ENCODE measurements around the gene NLRP6.
"Not testable (repeated sequence)": the region's sequence is repeated elsewhere in the genome, so short reads cannot be mapped to it uniquely, and the experiment has no call there.

NLRP6 gene

DNA sequence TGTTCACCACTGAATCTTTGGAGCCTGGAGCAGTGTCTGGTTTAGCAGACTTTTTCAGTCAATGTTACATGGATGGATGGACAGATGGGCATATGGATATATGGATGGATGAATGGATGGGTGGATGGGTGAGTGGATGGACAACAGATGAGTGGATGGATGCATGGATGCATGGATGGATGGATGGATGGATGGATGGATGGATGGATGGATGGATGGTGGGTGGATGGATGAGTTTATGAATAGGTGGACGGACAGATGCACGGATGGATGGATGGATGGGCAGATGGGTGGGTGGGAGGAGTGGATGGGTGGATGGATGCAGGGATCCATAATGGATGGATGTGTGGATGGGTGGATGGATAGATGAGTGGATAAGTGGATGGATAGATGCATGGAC lies 22.4 kb upstream of the NLRP6 start:
- DNase-seq (ENCODE audit: low read depth in 2 of 2) = no peak

DNA sequence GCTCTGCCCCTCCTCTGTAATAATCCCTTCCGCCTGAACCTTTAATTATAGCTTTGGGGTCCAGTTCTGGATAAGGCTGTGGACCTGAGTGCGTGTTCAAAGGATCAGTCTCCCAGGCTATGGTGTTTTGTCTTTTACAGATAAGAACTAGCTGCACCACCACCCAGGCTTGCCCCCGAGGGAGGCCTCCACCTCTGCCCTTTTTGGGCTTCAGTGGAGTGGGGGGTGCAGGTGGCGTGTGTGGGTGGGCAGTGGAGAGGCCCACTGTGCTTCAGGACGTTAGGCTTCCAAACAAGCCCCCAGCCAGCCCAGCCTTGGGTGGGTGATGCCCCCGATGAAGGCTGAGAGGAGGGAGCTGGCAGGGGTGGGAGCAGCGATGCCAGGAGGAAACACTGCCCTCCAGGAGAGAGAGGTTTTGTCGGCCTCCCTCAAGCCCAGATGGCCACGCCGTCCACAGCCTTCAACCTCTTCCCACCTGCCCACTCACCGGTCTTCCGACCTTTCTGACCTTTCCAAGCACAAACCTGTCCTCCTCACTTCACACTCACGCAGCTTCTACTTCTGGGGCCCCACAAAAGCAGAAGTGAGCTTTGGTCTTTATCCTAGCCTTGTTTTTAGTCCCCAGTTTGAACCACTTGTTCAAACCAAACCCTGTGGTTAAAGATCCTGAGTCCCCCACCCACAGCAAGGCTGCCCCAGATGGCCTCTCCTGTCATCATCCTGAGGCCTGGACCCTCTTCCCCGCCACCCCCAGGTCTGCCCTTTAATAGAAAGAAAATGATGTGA lies 21.1 kb upstream of the NLRP6 start:
- no peak for DNase-seq (ENCODE audit: low read depth in 2 of 2)

GRCh38 chr11:257766-258493 lies 20.3 kb upstream of the NLRP6 start:
- no peak for DNase-seq (ENCODE audit: low read depth in 2 of 2)

DNA sequence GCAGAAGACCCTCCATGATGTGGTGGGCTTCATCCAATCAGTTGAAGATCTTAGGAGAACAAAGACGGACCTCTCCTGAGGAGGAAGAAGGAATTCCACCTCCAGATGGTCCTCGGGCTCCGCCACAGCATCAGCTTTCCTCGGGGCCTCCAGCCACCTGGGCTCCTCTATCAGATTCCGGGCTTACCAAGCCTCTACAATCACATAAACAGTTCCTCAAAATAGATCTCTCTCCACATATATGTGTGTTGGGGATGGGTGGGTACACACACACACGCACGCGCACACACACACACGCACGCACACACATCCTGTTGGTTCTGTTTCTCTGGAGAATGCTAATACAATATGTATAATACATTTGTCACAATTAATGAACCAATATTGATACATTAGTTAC lies 18.8 kb upstream of the NLRP6 start:
- no peak for DNase-seq (ENCODE audit: low read depth in 2 of 2)

DNA sequence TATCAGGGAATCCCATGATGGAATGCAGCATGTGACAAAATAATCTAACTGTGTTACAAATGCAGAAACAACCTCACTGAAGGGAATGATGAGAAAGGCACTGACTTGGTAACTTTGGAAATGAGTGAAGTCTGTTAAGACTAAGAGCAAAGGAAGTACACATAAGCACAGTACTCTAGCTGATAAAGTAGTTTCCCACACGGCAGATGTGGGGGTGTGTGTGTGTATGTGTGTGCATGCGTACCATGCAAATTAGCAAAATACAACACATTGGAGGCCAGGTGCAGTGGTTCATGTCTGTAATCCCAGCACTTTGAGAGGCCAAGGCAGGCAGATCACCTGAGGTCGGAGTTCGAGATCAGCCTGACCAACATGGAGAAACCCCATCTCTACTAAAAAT lies 16.6 kb upstream of the NLRP6 start:
- DNase-seq (ENCODE audit: low read depth in 2 of 2) = no peak

DNA sequence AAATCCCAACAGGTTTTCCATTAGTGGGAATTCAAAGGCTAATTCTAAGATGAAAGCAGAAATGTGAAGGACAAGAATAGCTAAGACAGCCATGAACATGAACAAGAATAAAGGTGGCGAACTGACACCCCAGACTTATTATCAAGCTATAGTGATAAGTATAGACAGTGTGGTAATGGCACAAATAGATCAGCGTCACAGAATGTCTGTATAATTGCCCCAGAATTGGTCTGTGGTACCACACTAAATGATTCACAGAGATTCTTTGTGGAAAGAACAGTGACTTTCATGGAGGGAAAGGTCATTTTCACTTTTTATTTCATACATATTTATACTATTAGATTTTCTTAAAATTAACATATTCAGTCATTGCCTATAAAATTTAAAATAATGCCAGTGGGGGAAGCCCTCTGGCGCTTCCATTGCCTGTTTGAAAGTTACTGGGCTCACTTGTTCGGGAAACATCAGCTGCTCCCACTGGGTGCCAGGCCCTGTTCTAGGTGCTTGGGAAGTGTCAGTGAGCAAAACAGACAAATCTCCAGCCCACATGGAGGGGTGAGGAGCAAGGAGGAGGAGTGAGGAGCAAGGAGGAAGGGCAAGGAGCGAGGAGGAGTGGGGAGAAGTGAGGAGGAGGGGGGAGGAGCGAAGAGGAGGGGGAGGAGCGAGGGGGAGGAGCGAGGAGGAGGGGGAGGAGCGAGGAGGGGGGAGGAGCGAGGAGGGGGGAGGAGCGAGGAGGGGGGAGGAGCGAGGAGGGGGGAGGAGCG lies 11.3 kb upstream of the NLRP6 start:
- no peak for DNase-seq (ENCODE audit: low read depth in 2 of 2)

DNA sequence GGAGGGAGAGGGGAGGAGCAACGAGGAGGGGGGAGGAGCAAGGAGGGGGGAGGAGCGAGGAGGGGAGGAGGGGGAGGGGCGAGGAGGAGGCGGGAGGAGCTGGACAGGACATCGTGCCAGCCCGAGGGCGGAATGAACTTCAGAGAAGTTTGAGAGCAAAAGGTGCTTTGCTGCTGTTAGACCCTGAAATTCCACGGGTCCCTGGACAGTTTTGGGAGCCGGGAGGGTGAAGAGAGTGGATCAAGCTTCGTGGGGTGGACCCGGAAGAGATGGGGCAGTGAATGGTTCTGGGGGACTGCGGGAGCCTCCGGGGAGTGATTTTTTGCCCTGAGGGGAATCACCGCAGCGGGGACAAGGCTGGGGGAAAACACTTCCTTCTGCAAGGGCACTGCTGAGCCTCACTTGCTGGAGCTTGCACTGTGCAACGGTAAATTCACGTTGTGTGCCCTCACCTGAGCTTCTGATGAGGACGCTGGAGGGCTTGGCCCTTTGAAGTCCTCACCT lies 10.7 kb upstream of the NLRP6 start:
- DNase-seq (ENCODE audit: low read depth in 2 of 2) = no peak

DNA sequence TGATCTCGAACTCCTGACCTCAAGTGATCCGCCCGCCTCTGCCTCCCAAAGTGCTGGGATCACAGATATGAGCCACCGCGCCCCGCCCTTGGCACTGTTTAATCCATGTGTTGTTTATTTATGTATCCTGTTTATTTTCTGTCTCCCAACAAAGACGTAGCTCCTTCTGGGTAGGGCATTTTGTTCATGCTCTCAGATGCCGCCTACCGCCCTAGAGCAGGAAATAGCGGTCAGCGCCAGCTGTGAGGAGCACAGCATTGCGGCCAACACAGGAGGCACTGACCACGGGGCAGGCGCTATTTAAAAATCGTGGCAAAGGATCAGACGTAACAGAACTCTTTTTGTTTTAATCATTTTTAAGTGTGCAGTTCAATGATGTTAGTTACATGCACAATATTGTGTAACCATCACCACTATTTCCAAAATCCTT lies 9.5 kb upstream of the NLRP6 start:
- not testable (repeated sequence) for DNase-seq (ENCODE audit: low read depth in 2 of 2)

DNA sequence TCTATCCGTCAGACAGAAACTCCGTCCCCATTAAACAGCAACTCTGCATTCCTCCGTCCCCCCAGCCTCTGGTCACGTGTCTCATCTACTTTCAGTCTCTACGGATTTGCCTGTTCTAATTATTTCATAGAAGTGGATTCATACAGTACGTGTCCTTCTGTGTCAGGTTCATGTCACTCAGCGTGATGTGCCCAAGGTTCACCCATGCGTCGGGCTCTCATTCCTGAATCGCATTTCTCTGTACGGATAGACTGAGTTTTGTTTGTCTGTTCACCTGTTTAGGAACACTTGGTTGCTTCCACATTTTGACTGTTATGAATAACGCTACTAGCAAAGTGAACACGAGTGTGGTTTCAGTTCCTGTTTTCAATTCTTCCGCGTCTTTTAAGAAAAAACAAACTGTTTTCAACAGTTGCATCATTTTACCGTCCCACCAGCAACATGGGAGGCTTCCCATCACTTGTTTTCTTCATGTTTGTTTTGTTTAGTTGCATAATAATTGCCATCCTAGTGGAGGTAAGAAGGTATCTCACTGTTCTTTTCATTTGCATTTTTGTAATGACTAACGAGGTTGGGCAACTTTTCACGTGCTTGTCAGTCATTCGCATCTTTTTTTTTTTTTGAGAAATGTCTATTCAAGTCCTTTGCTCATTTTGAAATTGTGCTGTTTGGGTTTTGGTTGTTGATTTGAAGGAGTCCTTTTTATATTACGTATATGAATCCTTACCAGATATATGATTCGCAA lies 8.9 kb upstream of the NLRP6 start:
- DNase-seq (ENCODE audit: low read depth in 2 of 2) = no peak

DNA sequence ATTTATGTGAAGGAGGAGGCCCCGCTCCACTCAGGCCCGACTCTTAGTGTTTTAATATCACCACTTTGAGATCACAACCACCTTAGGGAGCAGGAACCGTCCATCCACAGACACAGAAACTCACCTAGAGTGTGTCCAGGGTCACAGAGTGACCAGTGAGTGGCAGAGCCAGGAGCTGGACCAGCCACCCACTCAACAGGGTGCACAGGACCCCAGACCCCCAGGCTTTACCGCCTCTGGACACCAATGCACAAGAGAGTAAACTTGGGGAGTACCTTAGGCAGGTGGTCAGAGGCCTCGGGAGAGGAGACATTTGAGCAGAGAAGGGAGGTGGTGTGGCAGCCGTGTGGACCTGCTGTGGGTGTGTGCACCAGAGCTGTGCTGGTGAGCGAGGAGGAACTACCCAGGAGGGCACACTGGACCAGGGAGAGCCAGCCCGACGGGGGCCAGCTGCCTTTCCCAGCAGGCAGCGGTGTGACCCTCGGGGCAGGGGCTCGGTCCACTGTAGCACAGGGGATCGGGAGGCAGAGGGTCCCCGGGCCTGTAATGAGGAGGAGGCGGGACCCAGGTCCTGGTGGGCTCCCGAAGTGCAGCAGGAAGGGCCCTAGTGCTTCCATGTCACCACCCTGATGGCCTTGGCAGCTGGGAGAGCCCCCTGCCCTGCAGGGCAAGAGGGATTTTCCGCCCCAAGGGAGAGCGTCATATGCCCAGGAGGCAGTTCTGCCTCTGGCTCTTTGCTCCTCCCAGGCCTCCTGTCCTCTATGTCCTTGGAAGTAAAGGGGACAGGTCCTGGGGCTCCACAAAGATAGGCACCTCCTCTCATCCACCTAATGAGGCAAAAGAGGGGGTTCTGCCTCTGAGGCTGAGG lies 7.5 kb upstream of the NLRP6 start:
- no peak for DNase-seq (ENCODE audit: low read depth in 2 of 2)

- DNase-seq (ENCODE audit: low read depth in 2 of 2) = no peak
These were observed 6.9 kb upstream of the NLRP6 start for GRCh38 chr11:271319-271715.

- no peak for DNase-seq (ENCODE audit: low read depth in 2 of 2)
These were observed 5.8 kb upstream of the NLRP6 start for GRCh38 chr11:272195-272930.

- DNase-seq (ENCODE audit: low read depth in 2 of 2) = no peak
These were observed 5.3 kb upstream of the NLRP6 start for GRCh38 chr11:272931-273198.

GRCh38 chr11:276219-276618 lies 2.0 kb upstream of the NLRP6 start:
- DNase-seq (ENCODE audit: low read depth in 2 of 2) = no peak

DNA sequence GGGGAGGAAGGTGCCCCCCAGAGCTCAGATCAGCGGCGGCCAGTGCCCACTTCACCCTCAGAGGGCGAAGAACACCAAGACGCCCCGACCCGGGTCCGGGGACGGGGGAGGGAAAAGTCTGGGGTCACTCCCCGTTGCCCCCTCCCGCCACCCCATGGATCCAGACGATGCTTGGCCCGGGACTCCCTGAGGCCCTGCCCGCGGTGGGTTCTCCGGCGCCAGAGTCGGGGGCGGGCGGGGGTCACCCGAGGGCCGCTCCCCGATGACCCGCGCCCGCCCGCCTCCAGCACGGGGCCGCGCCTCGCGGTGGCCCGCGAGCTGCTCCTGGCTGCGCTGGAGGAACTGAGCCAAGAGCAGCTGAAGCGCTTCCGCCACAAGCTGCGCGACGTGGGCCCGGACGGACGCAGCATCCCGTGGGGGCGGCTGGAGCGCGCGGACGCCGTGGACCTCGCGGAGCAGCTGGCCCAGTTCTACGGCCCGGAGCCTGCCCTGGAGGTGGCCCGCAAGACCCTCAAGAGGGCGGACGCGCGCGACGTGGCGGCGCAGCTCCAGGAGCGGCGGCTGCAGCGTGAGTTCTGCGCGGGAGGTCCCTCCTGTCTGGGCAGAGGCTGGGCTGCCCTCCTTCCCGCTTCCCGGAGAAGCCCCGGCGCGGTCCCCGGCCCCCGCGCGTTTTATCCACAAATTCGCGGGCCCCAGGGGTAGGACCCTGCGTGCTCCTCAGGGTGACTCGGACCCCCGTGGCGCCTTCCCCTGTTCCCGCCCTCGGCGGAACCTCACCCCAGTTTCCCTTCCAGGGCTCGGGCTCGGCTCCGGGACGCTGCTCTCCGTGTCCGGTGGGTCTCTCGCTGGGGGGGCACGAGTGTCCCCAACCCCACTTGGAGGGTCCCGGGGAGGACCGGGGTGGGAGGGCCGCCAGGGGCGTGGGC lies 1.1 kb downstream of the NLRP6 start:
- DNase-seq (ENCODE audit: low read depth in 2 of 2) = no peak

GRCh38 chr11:279966-280705 lies 1.9 kb downstream of the NLRP6 start:
- no peak for DNase-seq (ENCODE audit: low read depth in 2 of 2)

DNA sequence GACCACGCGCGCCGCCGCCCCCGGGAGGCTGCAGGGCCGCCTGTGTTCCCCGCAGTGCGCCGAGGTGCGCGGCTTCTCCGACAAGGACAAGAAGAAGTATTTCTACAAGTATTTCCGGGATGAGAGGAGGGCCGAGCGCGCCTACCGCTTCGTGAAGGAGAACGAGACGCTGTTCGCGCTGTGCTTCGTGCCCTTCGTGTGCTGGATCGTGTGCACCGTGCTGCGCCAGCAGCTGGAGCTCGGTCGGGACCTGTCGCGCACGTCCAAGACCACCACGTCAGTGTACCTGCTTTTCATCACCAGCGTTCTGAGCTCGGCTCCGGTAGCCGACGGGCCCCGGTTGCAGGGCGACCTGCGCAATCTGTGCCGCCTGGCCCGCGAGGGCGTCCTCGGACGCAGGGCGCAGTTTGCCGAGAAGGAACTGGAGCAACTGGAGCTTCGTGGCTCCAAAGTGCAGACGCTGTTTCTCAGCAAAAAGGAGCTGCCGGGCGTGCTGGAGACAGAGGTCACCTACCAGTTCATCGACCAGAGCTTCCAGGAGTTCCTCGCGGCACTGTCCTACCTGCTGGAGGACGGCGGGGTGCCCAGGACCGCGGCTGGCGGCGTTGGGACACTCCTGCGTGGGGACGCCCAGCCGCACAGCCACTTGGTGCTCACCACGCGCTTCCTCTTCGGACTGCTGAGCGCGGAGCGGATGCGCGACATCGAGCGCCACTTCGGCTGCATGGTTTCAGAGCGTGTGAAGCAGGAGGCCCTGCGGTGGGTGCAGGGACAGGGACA lies 2.7 kb downstream of the NLRP6 start:
- DNase-seq (ENCODE audit: low read depth in 2 of 2) = no peak
